Parathyroid adenoma (tissue), 2 donors: ENCODE results near the gene FOXR1.
A peak's percentile ranks its signal among the peaks of the same experiment; 100 is the strongest.
"Not testable (repeated sequence)": the region's sequence is repeated elsewhere in the genome, so short reads cannot be mapped to it uniquely, and the experiment has no call there.

Source experiments
- H2AFZ ChIP-seq: fragments of 300-600 bp; sonication (generic); one replicate; pipeline ENCODE4 v1.7.0; 2017; ENCODE audit warnings: antibody characterized with exemption, mild to moderate bottlenecking
- H3K27ac ChIP-seq: fragments of 300-600 bp; sonication (generic); one replicate; pipeline ENCODE4 v1.7.0; 2017
- H3K27me3 ChIP-seq: fragments of 300-600 bp; sonication (generic); one replicate; pipeline ENCODE4 v1.7.0; 2017; ENCODE audit warnings: low read length; ENCODE audit not compliant: control insufficient read depth, insufficient read depth
- H3K36me3 ChIP-seq: fragments of 300-600 bp; sonication (generic); one replicate; pipeline ENCODE4 v1.7.0; 2017; ENCODE audit warnings: low read length; ENCODE audit not compliant: control insufficient read depth, insufficient read depth
- H3K4me1 ChIP-seq: fragments of 300-600 bp; sonication (generic); one replicate; pipeline ENCODE4 v1.7.0; 2017; ENCODE audit warnings: control low read depth
- H3K4me2 ChIP-seq: fragments of 300-600 bp; sonication (generic); one replicate; pipeline ENCODE4 v1.7.0; 2017; ENCODE audit warnings: low read length
- H3K4me3 ChIP-seq: fragments of 300-600 bp; sonication (generic); one replicate; pipeline ENCODE4 v1.7.0; 2017; ENCODE audit warnings: low read depth, low read length
- H3K79me2 ChIP-seq: fragments of 300-600 bp; sonication (generic); one replicate; pipeline ENCODE4 v1.7.0; 2017; ENCODE audit warnings: control low read depth
- H3K9ac ChIP-seq: fragments of 300-600 bp; sonication (generic); one replicate; pipeline ENCODE4 v1.7.0; 2017; ENCODE audit warnings: mild to moderate bottlenecking
- H3K9me3 ChIP-seq: fragments of 300-600 bp; sonication (generic); one replicate; pipeline ENCODE4 v1.7.0; 2017; ENCODE audit warnings: low read length; ENCODE audit not compliant: control insufficient read depth
- TF ChIP-seq, protein P1 (sequence below): fragments of 300-600 bp; sonication (generic); IDR thresholded peaks from one replicate; pipeline ENCODE4 v1.7.0; 2017; ENCODE audit warnings: antibody characterized with exemption, mild to moderate bottlenecking
- donor health status: primary hyperparathyroidism.

FOXR1 gene

DNA sequence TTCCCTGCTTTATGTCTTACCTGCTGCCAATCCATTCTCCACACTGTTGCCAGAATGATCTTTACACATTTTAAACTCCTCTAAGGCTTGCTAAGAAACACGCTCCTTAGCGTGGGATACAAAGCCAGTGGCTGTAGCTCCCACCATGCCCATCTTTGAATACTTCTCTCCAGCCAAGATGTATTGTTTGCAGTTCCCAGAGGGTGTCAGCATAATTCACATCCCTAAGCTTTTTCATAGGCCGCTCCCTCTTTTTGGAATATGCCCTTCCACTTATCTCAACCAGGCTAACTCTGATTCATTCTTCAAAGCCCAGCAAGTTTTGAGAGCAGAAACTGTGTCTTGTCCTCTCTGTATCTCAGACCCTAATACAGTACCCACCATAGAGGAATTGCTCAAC lies 23.6 kb upstream of the FOXR1 start:
- Histone ChIP-seq H3K9me3 (no peaks in the 10 kb centered on the region), H3K4me1 (no peaks in the 10 kb centered on the region), H2AFZ (no peak overlapping the region), H3K36me3 (no peaks in the 10 kb centered on the region), H3K4me3 (no peak overlapping the region), H3K79me2 (no peaks in the 10 kb centered on the region), H3K4me2 (no peak overlapping the region), H3K27me3 (no peaks in the 10 kb centered on the region), H3K9ac (no peak overlapping the region), H3K27ac (no peak overlapping the region)
- TF ChIP-seq, protein P1, sequence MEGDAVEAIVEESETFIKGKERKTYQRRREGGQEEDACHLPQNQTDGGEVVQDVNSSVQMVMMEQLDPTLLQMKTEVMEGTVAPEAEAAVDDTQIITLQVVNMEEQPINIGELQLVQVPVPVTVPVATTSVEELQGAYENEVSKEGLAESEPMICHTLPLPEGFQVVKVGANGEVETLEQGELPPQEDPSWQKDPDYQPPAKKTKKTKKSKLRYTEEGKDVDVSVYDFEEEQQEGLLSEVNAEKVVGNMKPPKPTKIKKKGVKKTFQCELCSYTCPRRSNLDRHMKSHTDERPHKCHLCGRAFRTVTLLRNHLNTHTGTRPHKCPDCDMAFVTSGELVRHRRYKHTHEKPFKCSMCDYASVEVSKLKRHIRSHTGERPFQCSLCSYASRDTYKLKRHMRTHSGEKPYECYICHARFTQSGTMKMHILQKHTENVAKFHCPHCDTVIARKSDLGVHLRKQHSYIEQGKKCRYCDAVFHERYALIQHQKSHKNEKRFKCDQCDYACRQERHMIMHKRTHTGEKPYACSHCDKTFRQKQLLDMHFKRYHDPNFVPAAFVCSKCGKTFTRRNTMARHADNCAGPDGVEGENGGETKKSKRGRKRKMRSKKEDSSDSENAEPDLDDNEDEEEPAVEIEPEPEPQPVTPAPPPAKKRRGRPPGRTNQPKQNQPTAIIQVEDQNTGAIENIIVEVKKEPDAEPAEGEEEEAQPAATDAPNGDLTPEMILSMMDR: no peak

DNA sequence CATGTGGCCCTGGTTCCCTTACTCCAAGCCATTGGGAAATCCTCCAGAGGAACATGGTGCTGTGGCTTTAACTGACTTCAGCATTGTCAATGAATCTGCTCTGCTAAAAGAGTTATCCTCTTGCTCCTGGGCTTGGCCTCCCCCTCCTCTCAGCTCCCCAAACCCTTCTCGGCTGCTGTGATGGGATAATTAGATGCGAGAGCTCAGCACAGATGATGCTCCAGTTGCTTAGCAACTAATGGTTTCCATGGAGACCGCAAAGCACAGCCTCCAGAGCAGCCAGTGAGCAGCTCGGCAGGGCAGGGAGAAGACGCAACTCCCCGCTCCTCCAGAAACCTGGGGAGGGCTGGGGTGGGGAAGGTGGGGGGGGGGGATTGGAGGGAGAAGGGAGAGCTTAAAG lies 18.3 kb upstream of the FOXR1 start:
- no peak overlapping the region for H3K4me2 ChIP-seq
- H3K27me3 ChIP-seq: no peaks in the 10 kb centered on the region
- no peak overlapping the region for H3K27ac ChIP-seq
- TF ChIP-seq, protein P1: no peak
- H3K36me3 ChIP-seq: no peaks in the 10 kb centered on the region
- no peak overlapping the region for H2AFZ ChIP-seq
- H3K4me3 ChIP-seq: no peak overlapping the region
- H3K9ac ChIP-seq: no peak overlapping the region
- H3K79me2 ChIP-seq: no peaks in the 10 kb centered on the region
- no peaks in the 10 kb centered on the region for H3K4me1 ChIP-seq
- H3K9me3 ChIP-seq: no peaks in the 10 kb centered on the region

DNA sequence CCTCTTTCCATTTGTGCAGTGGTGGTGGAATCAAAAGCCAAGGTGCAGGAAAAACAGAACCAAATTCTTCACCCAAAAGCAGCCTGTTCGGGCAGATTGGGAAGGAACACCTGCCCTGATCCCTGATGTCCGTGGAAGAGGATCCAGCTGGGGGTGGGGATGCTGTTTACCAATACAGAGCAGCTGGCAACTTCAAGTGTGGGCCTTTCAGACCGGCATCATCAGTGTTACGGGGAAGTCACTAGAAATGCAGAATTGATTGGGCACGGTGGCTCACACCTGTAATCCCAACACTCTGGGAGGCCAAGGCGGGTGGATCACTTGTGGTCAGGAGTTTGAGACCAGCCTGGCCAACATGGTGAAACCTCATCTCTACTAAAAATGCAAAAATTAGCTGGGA lies 17.6 kb upstream of the FOXR1 start:
- H3K4me2 ChIP-seq, H3K4me1 ChIP-seq, H3K4me3 ChIP-seq, H3K36me3 ChIP-seq, H2AFZ ChIP-seq, H3K9ac ChIP-seq, H3K9me3 ChIP-seq, H3K79me2 ChIP-seq, H3K27ac ChIP-seq, H3K27me3 ChIP-seq: not testable (repeated sequence)

DNA sequence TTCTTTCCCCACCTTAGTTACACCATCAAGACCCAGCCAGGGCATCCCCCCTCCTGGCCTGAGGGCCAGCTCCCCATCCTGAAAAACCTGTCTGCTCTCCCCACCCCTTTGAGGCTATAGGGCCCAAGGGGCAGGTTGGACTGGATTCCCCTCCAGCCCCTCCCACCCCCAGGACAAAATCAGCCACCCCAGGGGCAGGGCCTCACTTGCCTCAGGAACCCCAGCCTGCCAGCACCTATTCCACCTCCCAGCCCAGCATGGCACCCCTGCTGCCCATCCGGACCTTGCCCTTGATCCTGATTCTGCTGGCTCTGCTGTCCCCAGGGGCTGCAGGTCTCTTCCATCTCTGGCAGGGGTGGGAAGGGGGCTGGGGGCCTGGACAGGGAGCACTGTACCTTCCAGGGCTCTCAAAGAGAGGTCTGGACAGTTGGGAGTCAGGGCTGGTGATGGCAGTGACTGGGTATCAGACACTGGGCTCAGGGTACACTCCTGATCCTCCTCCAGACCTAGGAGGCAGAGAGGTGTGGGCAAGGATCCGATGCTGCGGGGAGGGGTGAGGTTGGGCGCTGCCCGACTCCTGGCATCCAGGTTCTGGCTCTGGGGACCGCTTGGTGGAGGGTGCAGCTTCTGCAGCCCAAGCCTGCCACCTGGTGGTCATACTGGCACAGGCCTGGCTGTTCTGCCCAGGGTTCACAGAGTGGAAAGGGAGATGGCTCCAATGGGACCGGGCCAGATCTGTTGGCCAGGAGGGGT lies 15.3 kb upstream of the FOXR1 start, which contains the start of gene UPK2:
UPK2 (plus strand) TSS at position 205 of the 753 bp plus-strand sequence; CDS start at position 258, 53 bp downstream.
- no peaks in the 10 kb centered on the region for H3K9me3 ChIP-seq
- no peak within 1 kb of the TSS for H3K9ac ChIP-seq
- H3K79me2 ChIP-seq: no peaks in the 10 kb centered on the region
- no peak within 1 kb of the TSS for H3K4me3 ChIP-seq
- H3K36me3 ChIP-seq: no peaks in the 10 kb centered on the region
- H3K27me3 ChIP-seq: no peaks in the 10 kb centered on the region
- H3K4me1 ChIP-seq: no peaks in the 10 kb centered on the region
- H3K27ac ChIP-seq: no peak within 1 kb of the TSS
- TF ChIP-seq, protein P1: peak; percentile 81
- no peak within 1 kb of the TSS for H2AFZ ChIP-seq
- H3K4me2 ChIP-seq: no peak within 1 kb of the TSS

DNA sequence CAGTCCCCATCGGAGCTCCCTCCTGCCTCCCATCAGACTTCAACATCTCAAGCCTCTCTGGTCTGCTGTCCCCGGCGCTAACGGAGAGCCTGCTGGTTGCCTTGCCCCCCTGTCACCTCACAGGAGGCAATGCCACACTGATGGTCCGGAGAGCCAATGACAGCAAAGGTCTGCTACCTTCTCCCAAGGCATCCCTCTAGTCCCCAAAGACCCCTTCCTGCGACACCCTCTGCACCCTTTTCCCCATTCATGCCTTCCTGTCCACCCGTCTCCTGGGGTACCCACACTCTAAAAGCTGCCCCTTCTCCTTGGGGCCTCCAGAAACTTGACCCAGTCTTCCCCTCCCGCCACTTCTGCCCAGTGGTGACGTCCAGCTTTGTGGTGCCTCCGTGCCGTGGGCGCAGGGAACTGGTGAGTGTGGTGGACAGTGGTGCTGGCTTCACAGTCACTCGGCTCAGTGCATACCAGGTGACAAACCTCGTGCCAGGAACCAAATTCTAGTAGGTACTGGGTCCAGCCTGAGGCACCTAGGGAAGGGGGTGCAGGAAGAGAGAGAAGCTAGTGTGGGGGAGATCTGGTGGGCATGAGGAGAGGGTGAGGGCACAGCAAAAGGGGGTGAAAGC lies 14.6 kb upstream of the FOXR1 start:
- H3K27ac ChIP-seq: no peak overlapping the region
- TF ChIP-seq, protein P1: no peak
- no peaks in the 10 kb centered on the region for H3K36me3 ChIP-seq
- no peaks in the 10 kb centered on the region for H3K9me3 ChIP-seq
- no peaks in the 10 kb centered on the region for H3K79me2 ChIP-seq
- no peak overlapping the region for H3K9ac ChIP-seq
- no peaks in the 10 kb centered on the region for H3K27me3 ChIP-seq
- no peak overlapping the region for H3K4me3 ChIP-seq
- H3K4me1 ChIP-seq: no peaks in the 10 kb centered on the region
- H2AFZ ChIP-seq: no peak overlapping the region
- no peak overlapping the region for H3K4me2 ChIP-seq
